GM21576 (cell line): ENCODE data around the gene GJB4.
"Not testable (repeated sequence)": the region's sequence is repeated elsewhere in the genome, so short reads cannot be mapped to it uniquely, and the experiment has no call there.

Source experiments
- ATAC-seq: cut with Tn5 transposase; IDR thresholded peaks from one replicate; pipeline ENCODE4 v1.9.1; 2021; ENCODE audit warnings: mild to moderate bottlenecking, moderate library complexity; ENCODE audit not compliant: unreplicated experiment

Gene GJB4

DNA sequence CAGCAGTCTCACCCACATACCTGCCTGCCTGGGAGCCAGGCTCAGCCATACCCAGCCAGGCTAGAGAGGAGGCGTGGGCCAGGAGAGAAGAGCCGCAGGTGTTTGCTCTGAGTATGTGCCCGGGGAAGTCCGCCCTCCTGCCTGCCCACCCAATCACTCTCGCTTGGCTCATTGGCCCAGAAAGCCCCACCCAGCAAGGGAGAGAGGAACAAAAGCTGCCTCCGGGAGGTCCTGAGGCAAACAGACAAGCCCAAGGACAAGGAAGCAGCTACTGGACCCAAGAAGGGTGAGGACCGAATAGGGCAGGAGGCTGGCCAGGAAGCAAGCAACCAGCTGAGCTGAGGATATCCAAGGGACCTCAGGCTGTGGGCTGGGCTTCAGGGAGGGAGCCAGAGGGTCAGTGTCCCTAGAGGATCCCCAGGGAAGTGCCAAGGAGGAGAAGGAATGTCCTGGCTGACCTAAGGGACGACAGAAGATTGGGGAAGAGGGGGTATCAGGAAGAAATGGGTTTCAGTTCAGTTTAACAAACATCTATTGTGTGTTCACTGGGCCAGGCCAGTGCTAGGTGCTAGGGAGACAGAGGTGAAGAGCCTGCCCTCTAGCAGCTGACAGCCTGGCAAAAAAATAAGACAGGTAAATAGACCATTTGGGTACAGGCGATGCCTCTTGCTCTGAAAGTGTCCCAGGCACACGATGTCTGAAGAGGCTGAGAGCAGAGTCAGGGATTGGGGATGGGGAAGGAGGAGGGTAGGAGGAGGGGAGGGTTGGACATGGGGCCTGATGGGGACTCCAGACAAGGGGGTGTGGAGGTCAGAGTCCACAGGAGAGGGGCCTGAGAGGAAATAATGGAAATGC, at the start of gene GJB4:
GJB4 (plus strand) TSS at position 238 of the 855 bp plus-strand sequence. CDS start 1,515 bp downstream, outside the sequence.
- no peak for ATAC-seq

DNA sequence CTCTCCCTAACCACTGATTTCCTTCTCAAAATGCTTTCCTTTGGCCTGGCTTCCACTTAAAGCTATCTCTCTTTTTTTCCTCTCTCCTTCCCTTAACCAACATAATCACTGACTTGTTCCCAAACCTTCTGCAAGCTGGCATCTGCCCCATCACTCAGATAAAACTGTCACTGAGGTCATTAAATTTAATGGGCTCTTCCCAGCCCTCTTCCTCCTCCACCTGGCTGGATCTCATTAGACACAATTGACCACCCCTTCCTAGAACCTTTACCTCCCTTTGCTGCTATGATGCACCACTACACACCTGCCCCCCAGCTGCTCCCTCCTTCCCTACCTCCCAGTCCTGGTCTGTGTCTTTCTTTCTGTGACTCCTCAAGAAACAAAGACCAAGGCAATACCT, 48.7 kb upstream of the GJB4 start:
- no peak for ATAC-seq

DNA sequence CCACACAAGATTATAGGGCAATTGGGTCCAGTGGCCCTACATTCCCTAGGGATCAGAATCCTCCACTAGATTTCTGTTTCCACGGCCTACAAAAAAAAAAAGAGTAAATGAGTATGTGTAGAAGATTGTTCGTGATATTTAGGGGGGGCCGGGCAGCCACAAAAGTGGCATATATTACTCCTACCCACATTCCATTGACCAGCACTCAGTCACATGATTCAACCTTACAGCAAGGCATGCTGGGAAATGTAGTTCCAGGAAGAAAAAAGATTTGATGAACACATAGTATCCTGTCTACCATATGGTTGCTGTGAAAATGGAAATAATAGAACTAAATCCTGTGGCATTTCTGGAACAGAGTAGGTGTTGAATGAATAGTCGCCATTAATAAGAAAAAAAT, 48.1 kb upstream of the GJB4 start:
- no peak for ATAC-seq

DNA sequence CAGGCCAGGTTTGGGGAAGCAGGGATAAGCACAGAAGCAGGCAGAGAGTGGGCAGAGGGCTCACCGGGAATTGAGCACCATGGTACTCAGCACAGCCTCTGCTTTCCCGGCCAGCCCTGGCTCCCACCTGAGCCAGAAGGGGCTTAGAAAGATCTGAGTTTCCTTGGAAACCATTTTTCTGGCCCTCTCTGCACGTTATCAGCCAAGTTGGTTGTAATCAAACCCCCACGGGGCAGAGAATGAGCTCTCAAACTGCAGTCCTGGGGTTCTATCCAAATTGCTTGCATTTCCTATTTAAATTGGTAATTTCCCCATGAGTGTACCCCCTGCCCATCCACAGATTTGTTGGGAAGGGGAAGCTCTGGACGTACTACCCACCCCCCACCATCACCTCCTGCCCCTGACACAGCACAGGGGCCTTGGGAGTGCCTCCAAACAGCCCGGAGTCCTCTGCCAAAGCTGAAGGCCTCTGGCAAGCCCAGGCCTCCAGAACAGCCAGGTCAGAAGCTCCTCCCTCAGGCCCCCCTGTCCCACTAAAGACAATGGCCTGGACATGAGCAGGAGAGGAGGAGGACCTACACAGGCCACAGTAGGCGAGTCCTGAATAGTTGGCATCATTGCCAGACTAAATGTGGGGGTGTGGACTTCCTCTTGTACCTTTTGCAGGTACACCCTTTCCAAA, 47.4 kb upstream of the GJB4 start:
- ATAC-seq = no peak

DNA sequence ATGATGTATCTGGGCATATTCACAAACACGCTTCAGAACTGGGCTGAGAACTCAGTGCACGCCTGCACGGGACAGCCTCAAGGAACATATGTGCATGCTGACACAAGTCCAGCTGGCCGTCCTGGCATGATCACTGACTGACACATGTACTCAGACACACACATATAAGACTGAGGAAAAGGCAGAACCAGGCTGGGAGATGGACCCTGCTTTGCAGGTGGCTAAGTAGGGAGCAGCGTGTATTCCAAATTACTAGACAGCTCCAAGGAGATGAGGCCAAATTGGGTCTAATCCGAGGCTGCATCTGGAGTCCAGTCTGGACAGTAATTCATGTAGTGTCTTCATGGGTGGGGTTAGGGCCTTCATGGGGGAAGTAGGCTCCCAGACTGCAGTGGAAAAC, 46.1 kb upstream of the GJB4 start:
- ATAC-seq = no peak

DNA sequence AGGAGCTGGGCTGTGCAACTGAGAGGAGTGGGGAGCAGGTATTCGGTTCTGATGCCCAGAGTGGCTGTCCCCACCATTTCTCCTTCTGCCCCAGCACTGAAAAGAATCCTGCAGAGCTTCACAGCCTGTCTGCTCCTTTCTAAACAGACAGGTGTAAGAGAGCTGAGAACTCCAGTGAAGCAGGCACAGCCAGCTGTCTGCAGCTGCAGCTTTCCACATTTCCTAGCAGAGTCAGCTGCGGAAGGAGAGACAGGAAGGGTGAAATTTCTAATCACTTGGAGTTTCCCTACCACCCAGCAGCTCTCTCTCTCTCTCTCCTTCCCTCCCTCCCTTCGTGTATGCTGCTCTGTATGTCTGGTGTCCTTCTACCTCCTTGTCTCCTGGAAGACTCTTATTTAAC, 45.2 kb upstream of the GJB4 start:
- ATAC-seq = no peak

DNA sequence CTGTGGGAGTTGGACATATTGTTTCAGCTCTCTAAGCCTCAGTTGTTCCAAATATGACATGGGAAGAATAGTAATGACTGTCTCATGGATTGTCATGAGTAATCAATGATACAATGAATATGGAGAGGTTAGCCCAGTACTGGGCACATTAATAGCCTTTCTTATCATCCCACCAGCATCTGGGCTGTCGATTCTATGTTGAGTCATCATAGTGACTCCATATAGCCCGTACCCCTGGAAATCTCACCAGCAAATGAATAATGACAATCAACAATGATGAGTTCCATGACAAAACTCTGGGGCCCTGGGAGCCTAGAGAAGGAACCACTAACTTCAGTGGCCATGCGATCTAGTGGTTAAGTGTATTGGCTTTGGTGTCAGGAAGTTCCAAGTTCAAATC, 44.4 kb upstream of the GJB4 start:
- no peak for ATAC-seq

DNA sequence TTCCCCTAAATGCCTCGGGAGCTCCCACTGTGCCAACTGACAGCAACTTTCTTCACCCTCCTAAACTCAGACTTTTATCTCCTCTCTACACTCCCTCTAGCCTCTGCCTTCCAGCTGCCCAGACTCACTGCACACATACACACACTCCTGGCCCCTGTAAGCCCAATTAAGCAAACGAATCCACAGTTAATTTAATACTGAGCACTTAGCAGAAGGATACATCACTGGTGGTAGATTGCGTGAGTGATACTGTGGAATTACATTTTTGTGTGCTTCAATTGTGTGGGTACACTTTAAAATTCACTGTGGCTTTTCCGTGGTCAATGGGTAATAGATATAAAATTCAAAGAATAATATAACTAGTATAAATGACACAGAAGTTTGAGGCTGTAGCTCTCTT, 38.3 kb upstream of the GJB4 start:
- ATAC-seq = no peak

DNA sequence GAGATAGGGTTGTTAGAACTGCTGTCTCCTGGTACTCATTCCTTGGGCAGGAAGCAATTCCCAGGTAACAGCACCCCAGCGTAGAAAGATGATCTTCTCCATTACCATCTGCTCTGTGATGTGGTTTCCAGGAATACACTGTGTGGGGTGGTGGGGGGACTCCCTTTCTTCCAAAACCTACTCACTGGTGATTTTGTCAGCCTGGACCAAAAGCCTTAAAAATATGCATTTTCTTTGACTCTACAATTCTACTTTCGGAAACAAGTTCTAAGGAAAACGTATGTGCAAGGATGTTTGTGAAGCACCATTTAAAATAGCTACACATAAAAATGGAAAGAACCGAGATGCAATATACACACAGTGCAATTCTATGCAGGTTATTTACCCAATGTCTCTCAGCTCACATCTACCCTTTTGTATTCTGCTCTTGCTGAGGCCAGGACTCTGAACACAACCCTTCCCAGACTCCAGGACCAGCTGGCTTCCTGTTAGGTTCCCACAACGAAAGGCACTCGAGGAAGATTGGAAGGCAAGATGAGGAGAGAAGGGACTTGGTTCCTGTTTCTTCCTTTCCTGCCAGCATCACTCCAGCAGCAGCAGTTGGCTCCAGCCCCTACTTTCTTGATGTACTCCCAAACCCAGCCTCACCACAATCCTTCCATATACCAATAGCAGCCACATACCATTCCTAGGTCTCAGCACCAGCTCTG, 37.7 kb upstream of the GJB4 start:
- ATAC-seq = no peak

DNA sequence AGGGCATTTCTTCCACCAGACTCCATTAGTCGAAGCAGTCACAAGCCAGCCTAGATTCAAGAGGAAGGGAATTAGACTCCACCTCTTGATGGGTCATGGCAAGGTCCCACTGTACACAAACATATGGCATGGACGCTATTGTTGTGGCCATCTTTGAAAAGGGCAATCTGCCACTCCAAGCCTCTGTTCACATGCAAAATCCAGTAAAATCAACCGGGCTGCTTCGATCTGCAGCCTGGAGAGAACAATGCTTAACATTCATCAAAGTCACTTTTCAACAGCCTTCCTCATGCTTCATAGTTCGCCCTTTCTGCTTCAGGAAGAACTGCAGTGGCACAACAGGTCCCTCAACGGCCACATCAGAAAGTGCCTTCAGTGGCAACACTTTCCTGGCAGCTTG, 32.7 kb upstream of the GJB4 start:
- no peak for ATAC-seq

DNA sequence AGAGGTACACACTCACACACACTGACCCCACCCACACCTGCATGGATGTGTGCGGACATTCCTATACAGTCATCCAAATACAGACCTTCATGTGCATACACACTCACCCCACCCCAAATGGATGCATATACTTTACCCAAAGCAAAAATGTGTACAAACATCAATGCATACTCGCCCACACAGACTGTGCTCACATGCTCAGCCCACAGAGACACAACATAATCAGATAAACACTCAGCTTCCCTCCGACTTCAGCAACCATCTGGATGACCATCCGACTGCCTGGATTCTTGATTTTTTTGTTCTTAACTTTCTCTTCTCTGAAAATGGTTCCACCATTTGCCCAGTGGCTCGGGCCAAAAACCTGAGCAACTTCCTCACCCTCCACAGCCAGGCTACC, 29.1 kb upstream of the GJB4 start:
- no peak for ATAC-seq

DNA sequence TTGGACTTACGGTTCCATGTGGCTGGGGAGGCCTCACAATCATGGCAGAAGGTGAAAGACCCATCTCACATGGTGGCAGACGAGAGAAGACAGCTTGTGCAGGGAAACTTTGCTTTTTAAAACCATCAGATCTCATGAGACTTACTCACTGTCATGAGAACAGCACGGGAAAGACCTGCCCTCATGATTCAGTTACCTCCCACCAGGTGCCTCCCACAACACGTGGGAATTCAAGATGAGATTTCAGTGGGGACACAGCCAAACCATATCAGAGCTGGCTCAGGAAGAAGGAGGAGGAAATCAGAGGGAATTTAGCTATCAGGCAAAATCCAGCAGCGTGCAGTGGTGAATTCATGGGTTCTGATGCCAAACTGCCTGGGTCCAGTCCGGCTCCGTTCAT, 26.7 kb upstream of the GJB4 start:
- not testable (repeated sequence) for ATAC-seq

DNA sequence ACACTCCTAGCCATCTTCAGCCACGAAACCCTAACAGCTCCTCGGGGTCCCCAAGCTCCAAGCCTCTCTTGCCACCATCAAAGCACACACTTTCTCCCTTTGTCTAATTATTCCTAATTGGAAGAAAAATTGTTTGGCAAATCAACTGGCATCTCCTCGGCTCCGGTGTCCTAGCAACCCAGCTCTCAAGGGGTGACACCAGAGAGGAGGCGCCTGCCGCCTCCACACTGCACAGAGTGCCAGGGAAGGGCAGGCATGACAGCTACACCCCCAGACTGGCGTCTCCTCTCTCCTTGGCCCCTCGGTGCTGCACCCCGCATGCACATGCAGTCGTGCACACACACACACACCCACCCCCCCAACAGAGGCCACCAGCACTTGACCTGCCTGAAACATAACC, 22.8 kb upstream of the GJB4 start:
- no peak for ATAC-seq

DNA sequence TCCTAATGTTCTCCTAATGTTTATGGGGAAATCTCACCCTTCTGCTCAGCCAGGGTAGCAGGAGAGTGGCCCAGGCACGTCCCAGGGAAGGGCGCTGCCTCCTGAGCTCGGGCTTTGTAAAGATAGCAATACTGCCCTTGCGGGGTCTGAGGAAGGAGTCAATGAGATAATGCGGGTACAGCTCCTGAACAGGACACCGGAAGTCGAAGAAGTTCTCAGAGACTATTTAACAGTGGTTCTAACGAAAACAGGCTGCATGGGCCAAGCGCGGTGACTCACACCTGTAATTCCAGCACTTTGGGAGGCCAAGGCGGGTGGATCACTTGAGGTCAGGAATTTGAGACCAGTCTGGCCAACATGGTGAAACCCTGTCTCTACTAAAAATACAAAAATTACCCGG, 22.3 kb upstream of the GJB4 start:
- not testable (repeated sequence) for ATAC-seq

DNA sequence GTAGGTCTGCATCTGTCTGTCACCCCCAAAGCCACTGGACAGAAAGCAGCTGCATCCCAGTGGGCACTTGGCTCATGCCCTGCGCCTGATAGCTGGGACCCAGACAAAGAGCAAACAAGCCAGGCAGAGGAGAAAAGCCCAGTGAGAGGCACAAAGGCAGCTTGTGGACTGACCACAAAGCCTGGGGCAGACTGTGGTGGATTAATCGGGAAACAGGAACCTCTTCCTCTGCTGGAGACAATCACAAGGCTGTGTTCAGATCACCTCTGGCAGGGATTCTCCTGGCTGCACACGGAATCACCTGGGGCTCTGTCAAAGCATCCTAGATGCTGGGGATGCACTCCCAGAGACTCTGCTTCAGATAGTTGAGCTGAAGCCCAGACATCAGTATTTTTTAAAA, 19.9 kb upstream of the GJB4 start:
- no peak for ATAC-seq

DNA sequence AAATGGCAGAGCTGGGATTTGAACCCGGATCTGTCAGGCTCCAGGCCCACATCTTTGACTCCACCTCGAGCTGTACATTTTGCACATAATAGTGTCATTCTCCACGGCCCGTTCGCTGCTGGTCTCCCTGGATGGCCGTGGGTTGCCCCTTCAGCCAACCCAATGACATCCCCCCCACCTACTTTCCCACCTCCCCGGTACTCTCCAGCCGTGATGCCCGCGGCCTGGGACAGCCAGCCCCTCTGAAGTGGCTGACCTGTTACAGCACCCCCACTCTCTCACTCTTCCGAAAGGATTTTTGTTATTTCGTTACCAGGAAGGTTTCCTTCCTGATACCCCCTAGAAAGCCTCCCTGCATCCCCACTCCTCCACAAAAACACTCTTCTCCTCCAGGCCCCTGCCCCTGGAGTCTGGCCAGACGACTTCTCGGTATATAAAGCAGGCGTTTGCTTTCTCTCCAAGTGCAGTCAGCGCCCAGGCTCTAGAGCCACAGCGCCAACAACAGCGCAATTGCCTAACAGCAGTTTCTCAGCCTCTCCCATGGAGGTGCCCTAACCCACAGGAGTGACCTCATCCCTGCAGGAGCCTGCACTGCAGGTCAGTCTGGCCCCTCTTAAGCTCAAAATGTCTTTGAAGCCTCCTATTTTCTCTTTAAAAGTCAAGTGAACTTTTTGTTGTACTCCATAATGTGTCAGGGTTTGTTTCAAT, 19.2 kb upstream of the GJB4 start:
- no peak for ATAC-seq

DNA sequence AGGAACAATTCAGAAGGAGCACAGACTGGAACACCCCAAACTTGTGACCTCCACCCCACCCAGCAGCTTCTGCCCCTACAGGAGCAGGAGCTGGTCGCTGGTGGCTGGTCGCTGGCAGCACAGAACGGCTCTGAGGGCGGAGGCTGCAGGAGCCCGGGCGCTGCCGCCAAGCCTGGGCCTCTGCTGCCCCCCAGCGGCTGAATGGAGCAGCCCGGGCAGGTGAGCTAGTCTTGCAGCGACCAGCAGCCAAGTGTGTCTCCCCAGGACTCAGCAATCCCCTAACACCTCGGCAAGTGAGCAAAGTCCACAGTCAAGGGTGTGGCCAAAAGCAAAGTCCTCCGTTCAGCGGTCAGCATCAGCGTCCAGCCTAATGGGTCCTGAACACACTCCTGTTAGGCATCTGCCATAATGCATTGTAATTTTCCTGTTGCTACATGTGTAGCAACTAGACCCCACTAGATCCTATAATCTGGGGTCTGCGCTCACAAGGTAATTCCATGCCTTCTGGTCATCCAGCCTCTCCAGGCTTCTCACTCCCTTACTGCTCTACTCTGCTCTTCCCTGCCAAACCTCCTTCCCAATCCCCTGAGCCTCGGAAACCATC, 16.8 kb upstream of the GJB4 start:
- ATAC-seq = no peak

DNA sequence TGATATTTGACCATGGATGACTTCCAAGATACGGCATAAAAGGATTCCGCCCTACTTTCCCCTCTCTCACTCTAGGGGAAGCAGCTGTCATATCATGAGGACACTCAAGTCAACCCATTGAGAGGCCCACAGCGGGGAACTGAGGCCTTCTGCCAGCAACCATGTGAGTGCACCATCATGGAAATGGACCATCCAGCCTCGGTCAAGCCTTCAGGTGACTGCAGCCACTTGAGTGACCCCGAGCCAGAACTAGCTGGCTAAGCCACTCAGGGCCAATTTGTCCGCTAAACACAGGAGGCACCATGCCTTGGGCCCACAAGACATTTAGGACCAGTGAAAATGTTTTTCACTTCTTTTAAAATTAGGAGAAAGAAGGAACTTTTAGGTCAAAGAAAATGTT, 15.8 kb upstream of the GJB4 start:
- ATAC-seq = no peak

DNA sequence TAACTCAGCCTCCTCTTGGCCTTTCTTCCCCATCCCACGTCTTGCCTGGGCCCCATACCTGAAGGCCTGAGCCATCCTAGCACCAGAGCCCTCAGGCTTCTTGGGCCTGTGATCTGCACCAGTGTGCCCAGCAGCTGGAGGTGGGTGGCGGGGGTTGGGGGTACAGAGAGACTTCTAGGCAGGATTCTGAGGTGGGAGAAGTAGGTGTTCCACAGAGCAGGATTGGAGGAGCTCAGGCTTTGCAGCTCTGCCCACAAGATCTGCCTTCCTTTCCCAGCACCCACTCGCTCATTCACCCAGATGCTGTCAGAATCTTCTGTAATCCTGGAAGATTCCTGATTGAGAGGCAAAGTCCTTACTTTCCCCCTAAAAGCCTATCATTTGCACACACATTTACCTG, 14.7 kb upstream of the GJB4 start:
- ATAC-seq = no peak

DNA sequence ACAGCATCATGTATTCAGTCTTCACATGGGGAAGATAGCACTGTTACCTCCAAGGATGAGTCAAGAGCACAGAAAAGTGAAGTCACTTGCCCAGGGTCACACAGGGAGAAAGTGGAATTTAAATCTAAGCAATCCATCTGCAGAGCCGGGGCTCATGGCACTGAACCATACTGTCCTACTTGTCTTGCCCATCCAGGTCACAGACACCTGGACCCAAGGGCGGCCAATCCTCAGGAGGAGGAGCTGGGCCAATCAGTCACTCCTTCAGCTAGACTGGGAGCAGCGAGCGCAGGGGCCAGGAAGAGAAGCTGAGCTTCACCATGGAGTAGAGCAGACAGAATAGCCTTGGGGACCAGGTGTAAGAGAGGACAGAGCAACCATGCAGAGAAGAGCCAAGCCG, 13.9 kb upstream of the GJB4 start:
- no peak for ATAC-seq

DNA sequence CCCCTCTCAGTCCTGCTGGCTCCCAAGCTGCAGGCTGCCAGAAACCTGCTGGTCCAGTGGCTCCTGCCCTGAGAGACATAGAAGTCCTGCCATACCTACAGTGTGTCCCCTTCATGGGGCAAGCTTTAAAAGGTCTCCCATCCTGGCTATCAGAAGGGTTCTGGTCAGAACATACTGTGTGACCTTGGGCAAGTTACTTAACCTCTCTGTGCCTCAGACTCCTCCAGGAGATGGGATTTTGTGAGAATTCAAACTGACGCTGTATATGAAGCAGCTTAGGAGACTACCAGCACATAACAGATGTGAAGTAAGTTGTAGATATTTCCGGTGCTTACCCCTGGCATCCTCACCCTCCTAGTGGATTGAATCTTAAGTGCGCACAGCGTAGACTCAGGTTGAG, 13.4 kb upstream of the GJB4 start:
- no peak for ATAC-seq
